Karpas-422 (cell line): ENCODE measurements around the gene LRRC8D. TPM values are rescaled to one million over a fixed set of nuclear protein-coding genes. Genes with fewer than 3 reads are reported as not detected.

Experiments used
- DNase-seq: peaks from one replicate; pipeline ENCODE4 v3.0.0-alpha.2; 2015
- H2AFZ ChIP-seq: fragments of 200-600 bp; sonication (generic); 2 replicates; pipeline ENCODE4 v1.6.1; 2014; ENCODE audit warnings: antibody characterized with exemption, low read length, mixed read lengths
- H3K27ac ChIP-seq: fragments of 200-600 bp; sonication (generic); 2 replicates; pipeline ENCODE4 v1.5.1; 2014; ENCODE audit warnings: mild to moderate bottlenecking, low read length, moderate library complexity
- H3K27me3 ChIP-seq: fragments of 200-600 bp; sonication (generic); 2 replicates; pipeline ENCODE4 v1.6.1; 2014; ENCODE audit warnings: low read length, mixed read lengths
- H3K36me3 ChIP-seq: fragments of 200-600 bp; sonication (generic); 2 replicates; pipeline ENCODE4 v1.6.1; 2014; ENCODE audit warnings: low read length, mixed read lengths; ENCODE audit not compliant: insufficient read depth
- H3K4me1 ChIP-seq: fragments of 200-600 bp; sonication (generic); 2 replicates; pipeline ENCODE4 v1.6.1; 2014; ENCODE audit warnings: mild to moderate bottlenecking, low read length, mixed read lengths
- H3K4me2 ChIP-seq: fragments of 200-600 bp; sonication (generic); 2 replicates; pipeline ENCODE4 v1.6.1; 2014; ENCODE audit warnings: low read length, low read depth, mild to moderate bottlenecking; ENCODE audit not compliant: poor library complexity, severe bottlenecking
- H3K4me3 ChIP-seq: fragments of 200-600 bp; sonication (generic); 2 replicates; pipeline ENCODE4 v1.5.1; 2014; ENCODE audit warnings: mild to moderate bottlenecking, antibody characterized with exemption, low read length, mixed read lengths
- H3K79me2 ChIP-seq: fragments of 200-600 bp; sonication (generic); 2 replicates; pipeline ENCODE4 v1.6.1; 2014; ENCODE audit warnings: mild to moderate bottlenecking, low read length, mixed read lengths
- H3K9ac ChIP-seq: fragments of 200-600 bp; sonication (generic); 2 replicates; pipeline ENCODE4 v1.6.0; 2014; ENCODE audit warnings: low read length
- H3K9me2 ChIP-seq: fragments of 200-600 bp; sonication (generic), shearing (Covaris generic); replicated peaks from 2 replicates; pipeline ENCODE4 v1.6.0; 2014; ENCODE audit warnings: mild to moderate bottlenecking, low read length, moderate library complexity; ENCODE audit not compliant: insufficient read depth
- H3K9me3 ChIP-seq: fragments of 300-700, 200-600 bp; sonication (generic); 2 replicates; pipeline ENCODE4 v1.6.1; 2014; ENCODE audit warnings: low read length, mixed read lengths
- H4K20me1 ChIP-seq: fragments of 200-600 bp; sonication (generic); 2 replicates; pipeline ENCODE4 v1.6.1; 2014; ENCODE audit warnings: mild to moderate bottlenecking, antibody characterized with exemption, low read length, low read depth; ENCODE audit not compliant: insufficient read depth
- total RNA-seq: library from RNA; depleted of rRNA; stranded (reverse); fragments of >200 nt; shearing (Covaris generic); gene quantifications from 2 replicates; pipeline ENCODE4 v1.2.3, GENCODE V29; 2014; ENCODE audit warnings: low replicate concordance; rRNA removed

LRRC8D gene
- total RNA-seq, 1 experiment from 2014 or later, result 48.9 TPM

GRCh38 chr1:89986020-89986419 is 165.2 kb downstream of the LRRC8D start:
- DNase-seq, result no peak
- Histone ChIP-seq H3K27me3 (no peaks in the 10 kb centered on the region), H3K36me3 (no peaks in the 10 kb centered on the region), H3K9me2 (no peaks in the 10 kb centered on the region), H2AFZ (no peak overlapping the region), H3K9ac (no peak overlapping the region), H3K79me2 (no peaks in the 10 kb centered on the region), H3K9me3 (no peaks in the 10 kb centered on the region), H4K20me1 (no peaks in the 10 kb centered on the region), H3K4me3 (no peak overlapping the region), H3K27ac (no peak overlapping the region), H3K4me1 (peaks cover 15% of the 10 kb centered on the region), H3K4me2 (no peak overlapping the region)

Other genes starting within 250 kb of the LRRC8D start
- 2.4 and 8.3 TPM in 2 replicates for gene LRRC8C, start 187.9 kb upstream of the LRRC8D start, total RNA-seq
- gene ZNF326, start 174.1 kb downstream of the LRRC8D start, total RNA-seq, result 10.0 and 14.7 TPM in 2 replicates